Measurements from ENCODE around the gene ADAMTSL5.

ADAMTSL5 gene

DNA sequence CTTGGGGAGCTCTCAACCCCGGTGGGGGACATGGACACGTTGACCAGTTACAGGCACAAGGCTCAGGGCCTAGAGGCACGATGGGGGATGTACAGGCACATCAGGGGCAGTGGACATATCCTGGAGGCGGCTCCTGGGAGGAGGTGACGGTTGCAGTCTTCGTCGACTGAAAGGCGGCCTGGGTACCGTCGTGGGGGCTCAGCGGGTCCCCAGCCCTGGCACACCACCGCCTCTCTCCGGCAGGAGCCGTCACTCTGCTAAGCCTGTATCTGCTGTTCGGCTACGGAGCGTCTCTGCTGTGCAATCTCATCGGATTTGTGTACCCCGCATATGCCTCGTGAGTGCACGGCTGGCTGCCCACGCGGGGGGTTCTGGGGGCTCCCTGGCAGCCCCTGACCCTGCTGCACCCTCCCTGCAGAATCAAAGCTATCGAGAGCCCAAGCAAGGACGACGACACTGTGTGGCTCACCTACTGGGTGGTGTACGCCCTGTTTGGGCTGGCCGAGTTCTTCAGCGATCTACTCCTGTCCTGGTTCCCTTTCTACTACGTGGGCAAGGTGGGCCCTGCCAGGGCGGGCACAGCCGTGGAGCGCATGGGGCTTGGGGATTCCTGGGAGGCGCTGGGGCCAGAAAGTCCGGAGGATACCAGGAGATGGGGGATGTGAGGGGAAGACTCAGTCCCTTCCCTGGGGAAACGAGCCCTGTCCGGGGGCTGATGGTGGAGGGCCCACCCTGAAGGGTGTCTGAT, 17.6 kb downstream of the ADAMTSL5 start:
- DNase-seq: no peak

DNA sequence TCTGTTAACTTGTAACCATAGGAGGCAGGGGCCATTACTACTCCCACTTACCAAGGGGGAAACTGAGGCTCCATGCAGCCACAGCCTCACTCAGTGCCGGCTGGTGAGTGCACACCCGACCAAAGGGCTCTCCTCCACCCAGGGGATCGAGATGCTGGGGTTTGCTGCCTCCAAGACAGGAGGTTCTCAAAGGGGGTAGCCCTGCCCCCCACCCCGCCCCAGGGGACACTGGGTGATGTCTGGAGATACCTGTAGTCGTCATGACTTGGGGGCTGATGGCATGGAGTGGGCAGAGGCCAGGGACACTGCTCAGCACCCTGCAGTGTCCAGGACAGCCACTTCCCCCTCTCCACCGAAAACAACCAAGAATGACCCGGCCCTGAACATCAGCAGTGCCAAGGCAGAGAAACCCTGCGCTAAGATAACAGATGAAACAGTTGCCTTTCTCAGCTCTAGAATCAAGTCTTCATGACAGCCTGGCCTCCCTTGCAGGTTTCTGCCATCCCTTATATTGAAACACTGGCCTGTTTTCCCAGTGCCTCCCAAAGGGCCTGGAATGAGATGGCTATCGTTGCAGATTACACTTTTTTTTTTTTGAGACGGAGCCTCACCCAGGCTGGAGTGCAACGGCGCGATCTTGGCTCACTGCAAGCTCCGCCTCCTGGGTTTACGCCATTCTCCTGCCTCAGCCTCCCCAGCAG, 18.6 kb downstream of the ADAMTSL5 start:
- no peak for DNase-seq

DNA sequence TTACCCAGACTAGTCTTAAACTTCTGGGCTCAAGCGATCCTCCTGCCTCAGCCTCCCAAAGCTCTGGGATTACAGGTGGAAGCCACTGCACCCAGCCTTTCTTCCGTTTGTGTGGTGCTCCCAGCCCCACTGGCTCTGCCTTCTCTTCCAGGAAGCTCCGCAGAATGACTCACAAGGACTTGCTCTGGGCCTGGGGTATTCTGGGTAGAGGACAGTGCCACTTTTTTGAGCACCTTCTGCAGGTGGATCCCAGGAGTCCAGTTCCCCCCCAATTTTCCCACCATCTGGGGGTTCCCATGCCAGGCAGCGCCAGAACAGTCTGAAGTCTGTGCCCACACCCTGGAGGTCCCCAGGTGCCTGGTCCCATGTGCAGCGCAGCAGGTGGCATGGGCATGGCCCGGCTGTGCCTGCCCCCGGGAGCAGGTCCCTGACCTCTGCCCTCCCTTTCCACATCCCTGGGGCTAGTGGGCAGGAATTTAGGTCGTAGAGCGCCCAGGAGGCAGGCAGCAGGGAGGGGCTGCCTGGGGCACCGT, 20.3 kb downstream of the ADAMTSL5 start:
- DNase-seq: no peak

DNA sequence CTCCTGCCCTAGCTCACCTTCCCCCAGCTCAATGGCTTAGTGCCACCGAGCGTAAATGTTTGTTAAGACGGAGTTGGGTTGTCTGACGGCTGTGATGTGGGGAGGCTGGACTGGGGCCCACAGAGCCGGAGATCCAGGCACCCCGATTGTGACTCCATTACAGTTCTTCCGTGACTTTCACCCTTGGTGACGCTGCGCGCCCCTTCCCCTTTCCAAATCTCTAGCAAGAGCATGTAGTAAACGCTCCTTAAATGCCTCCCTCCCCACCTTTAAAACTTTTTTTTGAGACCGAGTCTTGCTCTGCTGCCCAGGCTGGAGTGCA, 21.0 kb downstream of the ADAMTSL5 start:
- DNase-seq: no peak

DNA sequence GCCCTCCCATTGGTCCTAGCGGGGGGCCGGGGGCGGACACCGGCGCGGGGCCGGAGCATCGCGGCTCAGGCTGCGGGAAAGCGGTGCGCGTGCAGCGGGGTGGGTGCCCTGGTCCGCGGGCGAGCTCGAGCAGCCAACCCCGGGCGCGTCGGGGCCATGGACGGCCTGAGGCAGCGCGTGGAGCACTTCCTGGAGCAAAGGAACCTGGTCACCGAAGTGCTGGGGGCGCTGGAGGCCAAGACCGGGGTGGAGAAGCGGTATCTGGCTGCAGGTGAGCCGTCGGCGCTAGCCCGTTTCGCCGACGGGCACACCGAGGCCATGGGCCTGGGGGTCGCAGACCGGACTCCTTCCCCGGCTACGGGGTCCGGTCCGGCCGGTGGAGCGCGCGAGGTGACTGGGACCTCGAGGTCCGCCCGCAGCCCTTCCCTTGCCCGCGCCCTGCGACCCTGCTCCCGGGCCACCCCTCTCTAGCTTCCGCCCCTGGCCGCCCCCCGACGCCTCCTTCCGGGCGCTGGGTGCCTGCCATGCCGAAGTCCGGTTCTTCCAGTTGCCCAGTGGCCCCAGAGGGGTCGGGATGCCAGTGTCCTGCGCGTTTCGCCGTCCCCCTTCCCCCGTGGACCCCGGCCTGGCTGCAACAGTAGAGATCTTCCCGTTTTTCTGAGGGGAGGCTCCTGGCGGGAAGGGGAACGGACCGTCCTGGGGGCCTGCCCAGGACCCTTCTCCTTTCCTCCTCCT, 21.5 kb downstream of the ADAMTSL5 start, which contains the start of gene REEP6:
Gene REEP6, plus strand, starts transcription at position 68 of the 735 bp plus-strand sequence. Its CDS starts 89 bp downstream, at position 157.
- DNase-seq: no peak

DNA sequence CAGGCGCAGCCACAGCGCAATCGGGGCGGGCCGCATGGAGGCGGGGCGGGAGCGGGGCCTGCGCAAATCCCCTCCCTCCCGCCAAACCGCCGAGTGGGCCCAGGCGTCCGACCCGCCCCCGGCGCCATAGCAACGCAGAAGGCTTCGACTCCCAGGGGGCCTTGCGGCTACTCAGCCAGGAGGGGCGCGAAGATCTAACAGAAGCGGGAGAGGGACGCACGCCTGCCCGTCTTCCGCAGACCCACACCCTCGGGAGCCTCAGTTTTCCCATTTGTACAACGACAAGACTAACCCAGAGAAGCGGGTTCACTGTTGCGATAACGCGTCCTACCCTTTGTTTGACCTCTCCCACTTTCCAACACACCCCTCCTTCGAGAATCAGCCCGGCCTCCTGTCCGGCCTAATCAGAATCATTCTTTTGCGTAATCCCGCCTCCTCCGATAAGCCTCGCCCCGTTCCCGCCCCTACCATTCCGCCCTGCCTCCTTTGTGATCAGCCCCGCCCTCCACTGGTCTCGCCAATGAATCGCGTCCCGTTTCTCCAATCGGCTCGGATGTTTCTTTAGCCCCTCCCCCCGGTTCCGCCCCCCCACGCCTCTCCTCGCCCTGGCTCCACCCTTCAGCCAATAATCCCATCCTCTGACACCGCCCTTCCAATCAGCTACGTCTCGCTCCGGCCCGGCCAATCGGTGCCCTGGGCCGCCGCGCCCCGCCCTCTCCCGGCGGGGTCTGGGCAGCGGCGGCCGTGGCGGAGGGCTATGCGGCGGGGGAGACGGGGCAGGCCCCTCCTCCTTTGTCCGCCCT, 22.3 kb downstream of the ADAMTSL5 start, which contains the start of gene PCSK4:
Gene PCSK4, minus strand, starts transcription at position 40 of the 803 bp plus-strand sequence. Its CDS starts 4 bp downstream, at position 36.
- peak; percentile 82 for DNase-seq

DNA sequence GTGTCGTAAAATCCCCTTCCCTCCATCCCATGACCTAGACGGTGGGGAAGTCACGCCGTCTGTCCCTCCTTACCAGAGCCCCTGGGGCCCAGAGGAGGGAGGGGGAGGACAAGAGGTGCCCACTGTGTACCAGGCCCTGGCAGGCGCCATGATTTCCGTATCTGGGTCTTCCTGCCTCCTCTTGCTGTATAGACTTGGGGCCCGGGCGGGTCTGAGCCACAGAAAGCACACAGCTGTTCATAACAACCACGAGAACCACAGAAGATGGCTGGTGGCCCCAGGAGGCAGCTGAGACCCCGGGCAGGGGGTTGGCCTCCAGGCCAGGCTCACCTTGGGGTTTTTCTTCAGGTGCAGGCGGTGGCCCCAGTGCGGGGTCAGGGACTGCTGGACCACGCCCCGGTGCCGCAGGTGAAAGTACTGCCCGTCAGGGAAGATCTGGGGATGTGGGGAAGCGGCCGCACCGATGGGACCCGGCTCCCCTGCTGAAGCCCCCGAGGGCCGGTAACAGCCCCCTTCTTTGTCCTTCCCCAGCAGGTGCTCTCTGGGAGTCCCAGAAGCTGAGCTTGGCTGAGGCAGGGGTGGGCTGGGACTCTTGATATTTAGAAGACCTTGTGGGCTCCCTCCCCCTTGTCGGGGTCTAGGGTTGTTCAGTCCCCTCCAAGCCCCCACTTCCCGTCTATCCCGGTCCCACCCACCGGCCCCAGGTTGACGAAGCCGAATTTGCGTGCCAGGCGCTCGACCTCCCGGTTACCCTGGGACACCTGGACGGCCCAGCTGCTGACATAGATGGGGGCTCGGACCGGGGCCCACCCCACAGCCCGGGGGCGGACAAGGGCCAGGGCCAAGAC, 23.1 kb downstream of the ADAMTSL5 start:
- no peak for DNase-seq

GRCh38 chr19:1488282-1488601, 24.6 kb downstream of the ADAMTSL5 start:
- no peak for DNase-seq

- no peak for DNase-seq
These were observed 25.1 kb downstream of the ADAMTSL5 start for GRCh38 chr19:1487576-1488281.

GRCh38 chr19:1486720-1487575, 25.9 kb downstream of the ADAMTSL5 start:
- DNase-seq: no peak

DNA sequence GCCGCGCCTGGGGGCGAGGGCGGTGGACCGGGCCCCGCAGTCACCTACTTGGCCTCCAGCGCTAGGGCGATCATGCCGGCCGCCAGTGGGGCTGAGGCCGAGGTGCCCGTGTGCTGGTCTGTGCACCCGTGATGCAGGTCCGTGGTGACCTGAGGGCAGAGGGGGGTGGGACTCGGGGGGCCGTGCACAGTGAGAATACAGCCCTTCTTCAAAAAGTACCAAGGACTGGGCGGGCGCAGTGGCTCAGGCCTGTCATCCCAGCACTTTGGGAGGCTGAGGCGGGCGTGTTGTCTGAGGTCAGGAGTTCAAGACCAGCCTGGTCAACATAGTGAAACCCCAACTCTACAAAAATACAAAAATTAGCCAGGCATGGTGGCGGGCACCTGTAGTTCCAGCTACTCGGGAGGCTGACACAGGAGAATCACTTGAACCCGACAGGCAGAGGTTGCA, 28.8 kb downstream of the ADAMTSL5 start:
- DNase-seq: no peak

DNA sequence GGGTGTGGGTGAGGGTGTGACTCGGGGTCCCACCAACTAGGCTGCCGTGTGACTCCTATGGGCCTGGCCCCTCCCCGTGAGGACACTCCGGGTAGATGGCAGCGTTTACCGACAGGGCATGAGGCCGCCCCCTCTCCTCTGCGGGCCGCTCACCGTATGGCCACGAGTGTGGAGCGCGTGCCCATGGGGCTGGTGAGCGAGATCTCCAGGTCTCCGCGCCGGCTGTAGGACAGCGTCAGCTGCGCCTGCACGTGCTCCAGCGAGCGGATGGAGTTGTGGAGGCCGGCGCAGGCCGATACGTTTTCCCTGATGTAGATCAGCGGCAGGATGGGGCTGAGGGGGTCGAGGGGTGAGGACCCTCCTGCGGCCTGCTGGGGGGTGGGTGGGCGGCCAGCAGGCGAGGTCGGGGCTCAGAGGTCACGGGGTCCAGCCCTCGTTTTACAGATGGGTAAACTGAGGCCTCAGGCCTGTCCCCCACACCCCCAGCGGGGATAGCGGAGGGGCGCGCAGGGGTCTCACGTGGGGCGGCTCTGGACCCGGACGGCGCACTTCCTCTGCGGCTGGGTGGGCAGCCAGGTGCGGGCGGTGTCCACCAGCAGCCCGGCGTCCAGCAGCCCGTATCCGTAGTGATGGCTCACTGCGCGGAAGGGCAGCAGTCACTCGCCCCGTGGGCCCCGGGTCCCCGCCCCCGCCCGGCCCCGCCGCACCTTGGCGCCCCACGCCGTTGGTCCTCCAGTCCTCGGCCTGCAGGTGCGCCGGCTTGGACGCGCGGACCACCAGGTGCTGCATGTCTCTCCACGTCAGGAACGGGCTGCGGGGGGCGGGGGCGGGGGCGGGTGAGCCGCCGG, 29.5 kb downstream of the ADAMTSL5 start:
- DNase-seq: no peak

GRCh38 chr19:1482361-1483130, 30.3 kb downstream of the ADAMTSL5 start:
- DNase-seq: no peak

GRCh38 chr19:1481893-1482360, 30.9 kb downstream of the ADAMTSL5 start:
- DNase-seq: no peak

DNA sequence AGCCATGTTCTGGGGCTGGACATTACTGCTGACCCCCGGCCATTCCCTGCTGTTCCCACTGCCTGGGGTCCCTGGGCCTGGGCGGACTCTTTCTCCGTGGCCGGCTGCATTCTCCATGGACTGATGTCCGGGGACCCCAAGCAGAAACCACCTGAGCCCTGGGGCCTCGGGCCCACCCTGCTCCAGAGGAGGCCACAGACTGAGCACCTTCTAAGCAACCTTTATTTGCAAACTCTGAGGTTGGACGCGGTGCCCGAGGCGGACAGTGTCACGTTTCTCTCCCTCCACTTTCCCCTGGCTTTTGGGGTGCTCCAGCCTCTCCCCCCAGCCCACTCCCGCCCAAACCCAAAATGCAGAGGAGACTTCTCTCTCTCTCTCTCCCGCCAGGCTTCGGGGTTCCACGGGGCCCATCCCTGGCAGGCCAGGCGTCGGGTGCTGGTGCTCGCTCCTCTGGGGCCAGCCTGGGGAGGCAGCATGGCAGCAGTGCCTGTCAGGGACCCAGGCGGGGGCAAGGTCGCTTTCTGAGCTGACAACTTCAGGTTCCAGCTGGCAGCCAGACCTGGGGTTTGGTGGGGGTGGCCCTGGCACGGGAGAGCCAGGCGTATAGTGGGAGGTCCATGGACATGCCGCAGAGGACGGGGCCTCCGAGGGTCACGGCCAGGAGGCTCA, 31.5 kb downstream of the ADAMTSL5 start:
- DNase-seq: no peak

DNA sequence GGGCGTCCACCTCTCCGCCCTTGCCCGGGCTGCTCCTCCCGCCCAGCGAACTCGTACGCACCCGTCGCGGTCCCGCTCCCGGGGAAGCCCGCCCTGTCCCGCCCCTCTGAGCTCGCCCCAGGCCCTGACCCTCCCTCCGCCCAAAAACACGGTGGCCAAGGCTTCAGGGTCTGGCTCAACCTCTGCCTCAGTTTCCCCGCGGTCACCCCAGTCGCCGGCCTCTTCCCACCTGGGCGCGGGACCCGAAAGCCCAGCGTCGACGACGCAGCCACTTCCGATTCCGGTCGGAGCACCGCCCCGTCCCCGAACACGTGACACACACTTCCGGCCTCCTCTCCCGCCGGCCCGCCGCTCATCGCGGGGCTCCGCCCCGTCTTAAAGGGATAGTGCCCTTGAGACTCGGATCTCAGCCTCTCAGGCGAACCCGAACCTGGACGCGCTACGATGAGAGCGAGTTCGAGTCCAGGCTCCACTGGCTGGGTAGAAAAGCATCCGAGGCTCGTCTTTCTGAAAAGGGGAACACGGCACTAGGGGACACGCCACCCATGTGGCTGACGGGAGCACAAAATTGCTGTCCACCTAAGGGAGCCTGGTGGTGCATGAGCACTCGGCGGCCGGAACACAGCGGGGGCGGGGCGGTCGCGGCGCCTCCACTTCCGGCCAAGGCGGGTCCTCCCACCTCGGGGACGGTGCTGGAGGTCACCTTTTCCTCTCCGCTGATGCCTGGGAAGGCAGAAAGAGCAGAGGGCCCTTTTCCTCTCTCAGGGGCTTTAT, 33.7 kb downstream of the ADAMTSL5 start, which contains the start of gene C19orf25:
Gene C19orf25, minus strand, starts transcription at position 282 of the 774 bp plus-strand sequence. CDS start 312 bp downstream, outside the sequence.
- peak; percentile 89 for DNase-seq
